GM12872 (cell line): Measurements from ENCODE around the gene MYOM3.
A peak's percentile ranks its signal among the peaks of the same experiment; 100 is the strongest.

Experiments used
- CTCF ChIP-seq: IDR thresholded peaks from 3 replicates; pipeline ENCODE4 v1.5.1; 2011; ENCODE audit warnings: low read depth, mild to moderate bottlenecking, low read length, moderate library complexity; ENCODE audit not compliant: insufficient read depth

The MYOM3 gene

GRCh38 chr1:24111996-24112779, at the start of gene MYOM3:
Gene MYOM3, minus strand, starts transcription at chr1:24112135. Its CDS starts 3,499 bp downstream, at chr1:24108636.
- TF ChIP-seq CTCF, result peak; percentile 46; the same call in 2 of the 3 replicates

GRCh38 chr1:24161270-24161669, 49.3 kb upstream of the MYOM3 start:
- no peak for TF ChIP-seq CTCF

GRCh38 chr1:24159366-24159765, 47.4 kb upstream of the MYOM3 start:
- no peak for TF ChIP-seq CTCF

- TF ChIP-seq CTCF, result peak; percentile 37; the same call in 1 of the 3 replicates
Measured at GRCh38 chr1:24157918-24158481, 46.1 kb upstream of the MYOM3 start.

- no peak for TF ChIP-seq CTCF
Measured at GRCh38 chr1:24156542-24157260, 44.8 kb upstream of the MYOM3 start.

GRCh38 chr1:24155011-24155782, 43.3 kb upstream of the MYOM3 start:
- peak; percentile 52 for TF ChIP-seq CTCF

GRCh38 chr1:24154215-24154614, 42.3 kb upstream of the MYOM3 start:
- TF ChIP-seq CTCF, result no peak
